ENCODE data around the gene IGF2BP2. TPM values are rescaled to one million over a fixed set of nuclear protein-coding genes. Genes with fewer than 3 reads are reported as not detected.
"Not testable (repeated sequence)": the region's sequence is repeated elsewhere in the genome, so short reads cannot be mapped to it uniquely, and the experiment has no call there.

IGF2BP2 gene
- total RNA-seq, 1 experiment from 2014 or later: 66.2 TPM

DNA sequence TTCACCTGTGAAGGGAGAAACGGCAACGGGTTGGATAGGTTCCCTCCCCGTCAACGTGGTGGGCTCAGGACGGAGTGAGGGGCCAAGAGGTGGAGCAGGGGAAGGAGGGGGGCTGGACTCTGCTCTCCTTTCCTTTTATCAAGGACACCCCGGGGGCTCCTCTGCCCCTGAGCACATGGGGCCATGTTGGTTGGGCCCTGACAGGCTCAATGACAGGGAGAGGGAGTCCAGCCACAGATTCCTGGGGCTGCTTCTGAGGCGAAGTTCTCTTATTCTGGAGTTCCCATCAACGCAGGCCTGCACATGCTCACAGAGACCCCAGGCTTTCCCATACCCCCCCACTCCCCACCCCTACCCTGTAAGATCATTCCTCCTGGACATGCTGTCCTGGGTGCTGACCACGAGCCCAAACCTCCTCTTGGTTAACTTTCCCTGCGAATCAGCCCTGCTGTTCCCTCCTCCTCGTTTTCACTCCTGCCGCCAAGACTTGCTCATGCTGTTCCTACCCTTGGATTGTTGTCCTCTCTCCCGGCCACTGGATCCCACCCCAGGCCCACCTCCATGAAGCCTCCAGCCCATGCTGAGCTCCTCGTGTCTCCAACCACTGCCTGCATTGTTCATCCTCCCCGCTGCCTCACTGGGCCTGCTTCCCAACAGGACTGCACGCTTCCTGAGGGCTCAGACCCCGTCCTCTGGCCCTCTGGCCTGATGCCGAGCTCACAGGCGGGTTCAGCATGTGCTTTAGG, 177.5 kb downstream of the IGF2BP2 start:
- Histone ChIP-seq H3K27ac (ENCODE audit: low read depth, low read length, poor library complexity, severe bottlenecking) (no peak overlapping the region), H3K4me3 (ENCODE audit: low read depth, low read length, poor library complexity, severe bottlenecking) (no peak overlapping the region), H3K9me3 (ENCODE audit: low read depth, low read length, poor library complexity, severe bottlenecking) (no peaks in the 10 kb centered on the region), H3K36me3 (ENCODE audit: insufficient read depth, low read length, poor library complexity, severe bottlenecking) (peaks cover 63% of the 10 kb centered on the region), H3K27me3 (replicated peaks; ENCODE audit: insufficient read depth, low read depth, low read length, poor library complexity) (no peaks in the 10 kb centered on the region), H3K4me1 (ENCODE audit: insufficient read depth, low read length, poor library complexity, severe bottlenecking) (no peaks in the 10 kb centered on the region)
- POLR2A ChIA-PET (ENCODE audit: low non-redundant PET): no interaction called here
- intact Hi-C loops (cut with micrococcal nuclease; ENCODE audit: unreplicated experiment): no loop called here
- TF ChIP-seq, protein P1, sequence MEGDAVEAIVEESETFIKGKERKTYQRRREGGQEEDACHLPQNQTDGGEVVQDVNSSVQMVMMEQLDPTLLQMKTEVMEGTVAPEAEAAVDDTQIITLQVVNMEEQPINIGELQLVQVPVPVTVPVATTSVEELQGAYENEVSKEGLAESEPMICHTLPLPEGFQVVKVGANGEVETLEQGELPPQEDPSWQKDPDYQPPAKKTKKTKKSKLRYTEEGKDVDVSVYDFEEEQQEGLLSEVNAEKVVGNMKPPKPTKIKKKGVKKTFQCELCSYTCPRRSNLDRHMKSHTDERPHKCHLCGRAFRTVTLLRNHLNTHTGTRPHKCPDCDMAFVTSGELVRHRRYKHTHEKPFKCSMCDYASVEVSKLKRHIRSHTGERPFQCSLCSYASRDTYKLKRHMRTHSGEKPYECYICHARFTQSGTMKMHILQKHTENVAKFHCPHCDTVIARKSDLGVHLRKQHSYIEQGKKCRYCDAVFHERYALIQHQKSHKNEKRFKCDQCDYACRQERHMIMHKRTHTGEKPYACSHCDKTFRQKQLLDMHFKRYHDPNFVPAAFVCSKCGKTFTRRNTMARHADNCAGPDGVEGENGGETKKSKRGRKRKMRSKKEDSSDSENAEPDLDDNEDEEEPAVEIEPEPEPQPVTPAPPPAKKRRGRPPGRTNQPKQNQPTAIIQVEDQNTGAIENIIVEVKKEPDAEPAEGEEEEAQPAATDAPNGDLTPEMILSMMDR (conservative IDR thresholded peaks at IDR 0.05; ENCODE audit: low read depth, low read length): no peak
- TF ChIP-seq EZH2 (IDR thresholded peaks at IDR 0.05; ENCODE audit: borderline replicate concordance, low read depth, low read length, poor library complexity, severe bottlenecking): no peak
- no TSS peak for BruUV-seq (replicated peaks)
- CTCF ChIA-PET: no interaction called here
- no peak for DNase-seq (ENCODE audit: low spot score)

DNA sequence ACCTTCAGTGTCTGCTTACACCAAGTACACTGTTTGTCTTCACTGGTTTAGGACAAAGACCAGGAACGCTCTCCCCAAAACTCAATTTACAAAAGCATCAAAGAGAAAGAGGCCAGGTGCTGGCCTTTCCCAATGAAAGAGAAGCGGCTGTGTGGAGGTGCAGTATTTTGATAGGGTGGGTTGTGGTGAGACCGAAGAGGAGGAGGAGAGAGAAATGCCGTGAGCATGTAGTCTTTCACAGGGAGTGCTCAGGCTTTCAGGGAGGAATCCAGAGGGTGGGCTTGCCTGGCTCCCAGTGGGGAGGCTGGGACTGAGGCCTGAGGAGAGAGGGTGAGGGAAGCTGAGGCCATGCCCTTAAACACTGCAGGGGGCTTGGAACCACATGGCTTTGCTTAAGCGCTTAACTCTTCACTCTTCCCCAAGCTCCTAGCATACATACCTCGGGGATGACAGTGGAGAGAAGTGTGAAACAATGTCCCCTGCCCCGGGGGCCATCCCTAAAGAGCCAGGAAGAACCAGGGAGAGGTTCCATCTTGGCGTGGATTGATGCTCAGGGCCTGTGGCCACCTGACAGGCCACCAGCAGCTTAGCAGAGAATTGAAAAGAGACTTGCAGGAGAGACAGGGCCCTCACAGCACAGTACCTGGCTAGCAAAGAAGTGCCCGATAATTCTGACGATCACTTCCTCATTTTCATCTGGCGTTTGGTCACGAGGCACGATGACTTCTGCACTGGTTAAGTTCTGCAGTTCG, 178.3 kb downstream of the IGF2BP2 start:
- H3K4me3 ChIP-seq (ENCODE audit: low read depth, low read length, poor library complexity, severe bottlenecking): no peak overlapping the region
- intact Hi-C loops (cut with micrococcal nuclease; ENCODE audit: unreplicated experiment): no loop called here
- no TSS peak for BruUV-seq (replicated peaks)
- TF ChIP-seq, protein P1 (conservative IDR thresholded peaks at IDR 0.05; ENCODE audit: low read depth, low read length): no peak
- no peak for TF ChIP-seq EZH2 (IDR thresholded peaks at IDR 0.05; ENCODE audit: borderline replicate concordance, low read depth, low read length, poor library complexity, severe bottlenecking)
- H3K27me3 ChIP-seq (replicated peaks; ENCODE audit: insufficient read depth, low read depth, low read length, poor library complexity): no peaks in the 10 kb centered on the region
- DNase-seq (ENCODE audit: low spot score): no peak
- H3K9me3 ChIP-seq (ENCODE audit: low read depth, low read length, poor library complexity, severe bottlenecking): no peaks in the 10 kb centered on the region
- POLR2A ChIA-PET (ENCODE audit: low non-redundant PET): no interaction called here
- H3K36me3 ChIP-seq (ENCODE audit: insufficient read depth, low read length, poor library complexity, severe bottlenecking): peaks cover 57% of the 10 kb centered on the region
- no peak overlapping the region for H3K27ac ChIP-seq (ENCODE audit: low read depth, low read length, poor library complexity, severe bottlenecking)
- CTCF ChIA-PET: interaction anchor here (0.7 to 0.8 kb wide), 2 partner anchors 14 to 431 kb away, joined by 3 to 5 read pairs; no protein-coding TSS in a partner anchor
- H3K4me1 ChIP-seq (ENCODE audit: insufficient read depth, low read length, poor library complexity, severe bottlenecking): no peaks in the 10 kb centered on the region

DNA sequence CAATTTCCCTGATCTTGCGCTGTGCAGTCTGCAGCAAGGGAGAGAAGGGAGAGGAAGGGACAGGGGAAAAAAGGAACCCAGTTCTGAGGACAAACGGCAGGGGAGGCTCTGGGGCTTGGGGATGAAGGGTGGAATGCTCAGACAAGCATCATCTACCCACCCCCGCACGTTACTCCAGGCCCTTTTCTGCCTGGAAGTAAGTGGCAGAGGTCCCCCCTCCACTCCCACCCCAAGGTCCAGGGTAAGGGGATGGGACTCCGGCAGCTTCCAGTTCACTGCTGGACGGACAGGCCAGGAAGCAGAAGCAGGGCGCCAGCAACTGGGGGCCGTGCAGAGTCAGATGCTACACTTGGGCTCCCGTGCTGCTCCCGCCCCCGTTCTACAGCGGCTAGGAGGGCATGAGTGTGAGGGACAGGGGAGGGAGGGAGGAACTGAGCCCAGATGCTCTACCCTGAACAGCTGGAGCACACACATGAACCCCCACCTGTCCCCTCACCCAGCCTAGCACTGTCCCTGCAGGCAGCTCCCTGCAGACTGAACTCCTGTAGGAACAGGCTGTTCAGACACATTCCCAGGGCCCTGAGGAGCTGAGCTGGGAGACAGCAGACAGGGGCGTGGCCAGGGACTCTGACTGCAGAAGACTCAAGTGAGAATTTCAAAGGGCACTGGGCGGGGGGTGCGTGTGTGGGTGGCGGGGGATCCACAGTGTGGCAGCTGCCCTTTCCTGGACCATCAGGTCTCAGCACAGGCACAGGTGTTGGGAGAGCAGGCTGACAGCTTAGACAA, 179.1 kb downstream of the IGF2BP2 start:
- POLR2A ChIA-PET (ENCODE audit: low non-redundant PET): no interaction called here
- intact Hi-C loops (cut with micrococcal nuclease; ENCODE audit: unreplicated experiment): no loop called here
- CTCF ChIA-PET: interaction anchor here (0.7 to 0.8 kb wide), 2 partner anchors 15 to 432 kb away, joined by 3 to 5 read pairs; no protein-coding TSS in a partner anchor
- no peak overlapping the region for H3K27ac ChIP-seq (ENCODE audit: low read depth, low read length, poor library complexity, severe bottlenecking)
- H3K4me1 ChIP-seq (ENCODE audit: insufficient read depth, low read length, poor library complexity, severe bottlenecking): no peaks in the 10 kb centered on the region
- no peak for DNase-seq (ENCODE audit: low spot score)
- no peak overlapping the region for H3K4me3 ChIP-seq (ENCODE audit: low read depth, low read length, poor library complexity, severe bottlenecking)
- H3K9me3 ChIP-seq (ENCODE audit: low read depth, low read length, poor library complexity, severe bottlenecking): no peaks in the 10 kb centered on the region
- H3K36me3 ChIP-seq (ENCODE audit: insufficient read depth, low read length, poor library complexity, severe bottlenecking): peaks cover 53% of the 10 kb centered on the region
- H3K27me3 ChIP-seq (replicated peaks; ENCODE audit: insufficient read depth, low read depth, low read length, poor library complexity): no peaks in the 10 kb centered on the region
- no TSS peak for BruUV-seq (replicated peaks)
- TF ChIP-seq EZH2 (IDR thresholded peaks at IDR 0.05; ENCODE audit: borderline replicate concordance, low read depth, low read length, poor library complexity, severe bottlenecking): no peak
- TF ChIP-seq, protein P1 (conservative IDR thresholded peaks at IDR 0.05; ENCODE audit: low read depth, low read length): no peak

DNA sequence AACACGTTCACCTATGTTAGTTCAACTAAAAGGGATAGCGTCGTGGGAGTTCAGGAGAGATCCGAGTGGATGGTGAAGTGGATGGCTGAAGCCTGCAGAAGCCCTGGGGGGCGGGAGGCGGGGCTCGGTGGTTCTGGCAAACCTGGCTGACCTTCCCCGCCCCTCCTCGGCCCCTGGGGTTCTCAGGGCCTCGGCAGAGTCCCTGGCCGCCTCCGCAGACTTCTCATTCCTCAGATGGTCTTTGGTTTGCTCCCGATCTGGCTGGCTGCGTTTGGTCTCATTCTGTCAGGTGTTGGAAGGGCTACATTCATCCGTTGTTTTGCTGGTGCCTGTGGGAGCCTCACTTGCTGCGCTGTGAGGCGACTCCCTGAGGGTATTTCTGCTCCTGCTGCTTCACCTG, 179.7 kb downstream of the IGF2BP2 start:
- POLR2A ChIA-PET (ENCODE audit: low non-redundant PET); intact Hi-C loops (cut with micrococcal nuclease; ENCODE audit: unreplicated experiment); H3K4me1 ChIP-seq (ENCODE audit: insufficient read depth, low read length, poor library complexity, severe bottlenecking); H3K27ac ChIP-seq (ENCODE audit: low read depth, low read length, poor library complexity, severe bottlenecking); BruUV-seq (replicated peaks); CTCF ChIA-PET; H3K4me3 ChIP-seq (ENCODE audit: low read depth, low read length, poor library complexity, severe bottlenecking); H3K9me3 ChIP-seq (ENCODE audit: low read depth, low read length, poor library complexity, severe bottlenecking); H3K27me3 ChIP-seq (replicated peaks; ENCODE audit: insufficient read depth, low read depth, low read length, poor library complexity); DNase-seq (ENCODE audit: low spot score): not testable (repeated sequence)
- H3K36me3 ChIP-seq (ENCODE audit: insufficient read depth, low read length, poor library complexity, severe bottlenecking): peaks cover 49% of the 10 kb centered on the region

Data from A673 (cell line).